GM12891 (cell line): Measurements from ENCODE around the gene CPNE2.

Experiments
- PAX5 ChIP-seq: IDR thresholded peaks from 2 replicates; pipeline ENCODE4 v1.6.1; 2011; ENCODE audit warnings: low read length, moderate library complexity, mild to moderate bottlenecking; ENCODE audit not compliant: insufficient read depth, severe bottlenecking
- POLR2A ChIP-seq: IDR thresholded peaks from 2 replicates; pipeline ENCODE4 v1.6.1; 2011; ENCODE audit warnings: low read depth, low read length, control low read depth
- POLR2AphosphoS5 ChIP-seq: IDR thresholded peaks from 2 replicates; pipeline ENCODE4 v1.6.1; 2011; ENCODE audit warnings: low read depth, low read length, control low read depth
- TAF1 ChIP-seq: IDR thresholded peaks from 2 replicates; pipeline ENCODE4 v1.6.1; 2011; ENCODE audit warnings: low read depth, low read length, control low read depth

GRCh38 chr16:57110937-57111336, 18.6 kb downstream of the CPNE2 start:
- TF ChIP-seq POLR2A = no peak
- TF ChIP-seq POLR2AphosphoS5 = no peak
- TF ChIP-seq TAF1 = no peak
- TF ChIP-seq PAX5 = no peak
